Thyroid gland (tissue), 4 donors: ENCODE measurements around the gene PPARG. TPM values are rescaled to one million over a fixed set of nuclear protein-coding genes. Genes with fewer than 3 reads are reported as not detected.

Experiments
- DNase-seq, 2 donors: peaks; one replicate each; pipeline ENCODE4 v3.0.0-alpha.2; 2019
- H3K27ac ChIP-seq, 3 donors: fragments of 200-600 bp; sonication (generic); 1 replicate in 2 of 3; 2 replicates in 1 of 3; pipeline ENCODE4 v1.5.1; 2016 to 2019; ENCODE audit warnings: mild to moderate bottlenecking in 1 of 3, moderate library complexity in 1 of 3
- H3K27me3 ChIP-seq: fragments of 200-600 bp; sonication (generic); one replicate; pipeline ENCODE4 v1.5.1; 2019
- H3K36me3 ChIP-seq, 2 donors: fragments of 200-600 bp; sonication (generic); one replicate each; pipeline ENCODE4 v1.5.1; 2016 to 2019
- H3K4me1 ChIP-seq, 2 donors: fragments of 200-600 bp; sonication (generic); one replicate each; pipeline ENCODE4 v1.5.1; 2017 to 2019
- H3K4me3 ChIP-seq, 3 donors: fragments of 200-600 bp; sonication (generic); replicated peaks in 1 of 3; 1 replicate in 2 of 3; 2 replicates in 1 of 3; pipeline ENCODE4 v1.5.1; 2016; ENCODE audit warnings: mild to moderate bottlenecking in 1 of 3
- H3K9me3 ChIP-seq: fragments of 200-600 bp; sonication (generic); one replicate; pipeline ENCODE4 v1.5.1; 2017
- CTCF ChIP-seq, 6 experiments: fragments of 200-600 bp in 3 of 6; fragments of 450-650 bp in 3 of 6; sonication (generic) in 3 of 6; IDR thresholded peaks; one replicate each; pipeline ENCODE4 v1.5.1; 2016 to 2019; ENCODE audit warnings: antibody characterized with exemption in 6 of 6, mild to moderate bottlenecking in 2 of 6, inconsistent platforms in 1 of 6, moderate library complexity in 1 of 6
- POLR2A ChIP-seq, 2 donors: fragments of 450-650 bp; IDR thresholded peaks; one replicate each; pipeline ENCODE4 v1.6.1; 2017; ENCODE audit warnings: antibody characterized with exemption in 2 of 2, mild to moderate bottlenecking in 2 of 2, moderate library complexity in 1 of 2
- WGBS, 2 donors: methylation state at CpG; one replicate each; pipeline ENCODE4 v1.1.5; 2017; 5-methylcytosine and 5-hydroxymethylcytosine counted together
- intact Hi-C: fragments of 100-400 bp; cut with DNase I; formaldehyde crosslinking; loops from one replicate; pipeline ENCODE4 v1.15.1; 2023
- total RNA-seq, 4 donors: library from RNA; depleted of rRNA; stranded (reverse); fragments of >200 nt; gene quantifications; one replicate each; pipeline ENCODE4 v1.2.3, GENCODE V29; 2016

Gene PPARG
- total RNA-seq, 4 donors from 2014 or later = 20.0 to 27.3 (median 23.7) TPM

DNA sequence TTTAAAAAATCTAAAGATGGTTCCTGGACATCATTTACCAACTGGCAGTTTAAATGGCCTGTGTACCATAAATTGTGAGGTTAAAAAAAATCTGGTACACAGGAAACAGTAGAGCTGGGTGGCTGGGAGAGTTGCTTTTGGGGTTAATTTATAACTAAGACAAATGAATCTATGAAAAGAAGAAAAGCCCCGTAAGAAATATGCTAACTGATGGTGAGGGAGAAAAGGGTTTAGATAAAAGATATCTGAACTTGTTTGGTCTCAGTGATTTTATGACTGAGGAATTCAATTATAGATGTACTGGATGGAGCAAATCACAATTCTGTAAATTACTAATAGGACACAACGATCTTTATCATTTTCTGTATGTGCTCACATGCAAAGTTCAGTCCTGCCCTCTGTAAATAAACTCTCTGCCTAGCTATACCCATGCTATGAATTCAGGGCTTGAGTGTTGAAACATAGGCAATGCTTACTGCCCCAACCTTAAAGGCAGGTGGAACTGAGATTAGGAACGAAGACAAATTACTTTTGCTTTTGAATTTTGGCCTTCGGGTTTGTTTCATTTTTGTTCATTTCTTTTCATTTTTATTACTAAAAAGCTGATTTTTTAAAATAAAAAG is 28.0 kb downstream of the PPARG start:
- Histone ChIP-seq H3K27ac (no peak overlapping the region), H3K4me3 (no peak overlapping the region), H3K4me1 (no peaks in the 10 kb centered on the region), H3K27me3 (no peaks in the 10 kb centered on the region), H3K36me3 (no peaks in the 10 kb centered on the region), H3K9me3 (no peaks in the 10 kb centered on the region)
- TF ChIP-seq POLR2A (IDR thresholded peaks at IDR 0.05) (no peak), CTCF (IDR thresholded peaks at IDR 0.05) (no peak)
- intact Hi-C loops = no loop called here
- DNase-seq = no peak
- WGBS, 2 donors = 83 to 86% methylated on average over 4 of the region's 4 CpGs

DNA sequence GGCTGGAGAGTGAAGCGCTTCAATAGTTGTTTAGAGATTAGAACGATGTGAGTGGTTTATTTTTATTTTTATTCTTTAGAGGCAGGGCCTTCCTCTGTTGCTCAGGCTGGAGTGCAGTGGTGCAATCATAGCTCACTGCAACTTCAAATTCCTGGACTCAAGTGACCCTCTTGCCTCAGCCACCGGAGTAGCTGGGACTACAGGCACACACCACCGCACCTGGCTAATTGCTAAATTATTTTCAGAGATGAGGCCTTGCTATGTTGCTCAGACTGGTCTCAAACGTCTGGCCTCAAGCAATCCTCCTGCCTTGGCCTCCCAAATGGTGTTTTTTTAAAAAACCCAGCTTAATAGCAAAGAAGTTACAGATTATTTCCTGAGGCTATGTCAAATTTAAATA is 29.0 kb downstream of the PPARG start:
- intact Hi-C loops = no loop called here
- no peaks in the 10 kb centered on the region for H3K4me1 ChIP-seq
- no peaks in the 10 kb centered on the region for H3K9me3 ChIP-seq
- H3K4me3 ChIP-seq = no peak overlapping the region
- peak; percentile 46 to 63 for DNase-seq
- H3K36me3 ChIP-seq = no peaks in the 10 kb centered on the region
- no peaks in the 10 kb centered on the region for H3K27me3 ChIP-seq
- 43 to 49% methylated on average over 5 of the region's 5 CpGs for WGBS, 2 donors
- TF ChIP-seq CTCF (IDR thresholded peaks at IDR 0.05) = no peak
- TF ChIP-seq POLR2A (IDR thresholded peaks at IDR 0.05) = no peak
- H3K27ac ChIP-seq = peak overlapping the region in 1 of 3 donors; percentile 24

DNA sequence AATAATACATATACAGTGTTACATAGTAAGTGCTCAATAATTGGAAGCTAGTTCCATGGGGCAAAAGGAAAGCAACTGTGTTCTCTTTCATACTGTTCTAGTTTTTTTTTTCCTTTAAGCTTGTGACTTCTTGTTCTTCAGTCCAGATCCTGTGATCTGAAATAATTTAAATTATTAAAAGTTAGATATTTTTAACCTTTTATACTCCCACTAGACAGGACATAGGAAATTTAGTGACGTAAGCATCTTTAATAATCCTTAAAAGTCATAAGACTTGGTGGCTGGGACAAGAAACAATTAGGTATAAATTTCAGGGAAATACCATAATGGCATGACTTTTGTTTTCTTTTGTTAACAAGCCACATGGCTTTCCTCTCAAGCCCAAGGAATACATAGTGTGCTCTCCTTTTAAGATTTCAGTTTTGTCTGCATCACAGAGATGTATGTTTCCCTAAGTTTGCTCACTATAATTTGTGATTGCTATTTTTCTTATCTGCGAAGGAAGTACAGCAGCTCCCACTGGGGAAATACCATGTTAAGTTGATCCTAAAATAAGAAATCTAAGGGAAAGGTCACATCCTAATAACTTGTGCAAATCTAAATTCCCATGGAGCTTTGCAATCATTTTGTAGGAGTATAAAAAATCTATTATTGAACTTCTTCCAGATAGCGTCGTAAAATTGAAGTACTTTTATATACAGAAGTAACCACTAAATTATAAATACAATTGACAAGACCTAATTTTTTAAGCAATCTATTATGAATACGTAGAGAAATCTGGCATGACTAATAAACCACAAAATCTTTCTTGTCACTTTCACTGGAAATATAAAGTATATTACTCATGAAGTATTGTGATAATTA is 30.1 kb downstream of the PPARG start:
- TF ChIP-seq POLR2A (IDR thresholded peaks at IDR 0.05) = no peak
- no peak for TF ChIP-seq CTCF (IDR thresholded peaks at IDR 0.05)
- DNase-seq = no peak
- Histone ChIP-seq H3K27me3 (no peaks in the 10 kb centered on the region), H3K4me3 (no peak overlapping the region), H3K36me3 (no peaks in the 10 kb centered on the region), H3K9me3 (no peaks in the 10 kb centered on the region), H3K27ac (no peak overlapping the region), H3K4me1 (no peaks in the 10 kb centered on the region)
- intact Hi-C loops = no loop called here
- WGBS, 2 donors = 64 to 74% methylated on average over 5 of the region's 5 CpGs

- WGBS, 2 donors = 79 to 85% methylated on average over 2 of the region's 2 CpGs
- Histone ChIP-seq H3K36me3 (no peaks in the 10 kb centered on the region), H3K9me3 (no peaks in the 10 kb centered on the region), H3K4me1 (no peaks in the 10 kb centered on the region), H3K27me3 (no peaks in the 10 kb centered on the region), H3K4me3 (no peak overlapping the region), H3K27ac (no peak overlapping the region)
- intact Hi-C loops = no loop called here
- no peak for DNase-seq
- TF ChIP-seq POLR2A (IDR thresholded peaks at IDR 0.05) (no peak), CTCF (IDR thresholded peaks at IDR 0.05) (no peak)
These were observed 32.1 kb downstream of the PPARG start for GRCh38 chr3:12321015-12321414.

GRCh38 chr3:12323237-12323636 is 34.4 kb downstream of the PPARG start:
- no peak for TF ChIP-seq CTCF (IDR thresholded peaks at IDR 0.05)
- no peak for TF ChIP-seq POLR2A (IDR thresholded peaks at IDR 0.05)
- H3K4me1 ChIP-seq = no peaks in the 10 kb centered on the region
- no peak for DNase-seq
- no peaks in the 10 kb centered on the region for H3K9me3 ChIP-seq
- intact Hi-C loops = no loop called here
- no peak overlapping the region for H3K4me3 ChIP-seq
- no peaks in the 10 kb centered on the region for H3K36me3 ChIP-seq
- whole genome bisulfite sequencing, 2 donors = 68 to 73% methylated on average over 2 of the region's 2 CpGs
- H3K27me3 ChIP-seq = no peaks in the 10 kb centered on the region
- H3K27ac ChIP-seq = no peak overlapping the region
